ENCODE data around the gene TRIM44. TPM values are rescaled to one million over a fixed set of nuclear protein-coding genes. Genes with fewer than 3 reads are reported as not detected.
"Not testable (repeated sequence)": the region's sequence is repeated elsewhere in the genome, so short reads cannot be mapped to it uniquely, and the experiment has no call there.

The TRIM44 gene
- total RNA-seq, 1 donor from 2014 or later = 22.8 TPM

DNA sequence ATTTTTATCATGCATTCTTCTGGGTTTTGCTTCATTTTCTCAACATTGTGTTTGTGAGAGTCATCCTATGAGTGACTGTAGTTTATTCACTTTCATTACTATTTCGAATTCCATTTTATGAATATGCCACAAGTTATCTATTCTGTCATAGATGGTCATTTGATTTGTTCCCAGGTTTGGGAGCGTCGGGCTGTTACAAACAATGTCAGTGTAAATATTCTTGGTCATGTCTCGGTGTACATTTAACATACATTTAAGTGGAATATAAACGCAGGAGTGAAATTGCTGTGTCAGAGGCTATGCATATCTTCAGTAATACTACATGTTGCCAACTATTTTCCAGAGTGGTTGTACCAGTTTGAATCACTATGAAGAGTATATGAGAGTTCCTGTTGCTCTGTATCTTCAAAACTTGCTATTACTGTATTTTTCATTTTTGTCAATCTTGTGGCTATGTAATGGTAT, 2.4 kb downstream of the TRIM44 start:
- H3K27me3 Mint-ChIP-seq (ENCODE audit: low read depth) = peaks cover 5% of the 10 kb centered on the region
- DNase-seq (ENCODE audit: low spot score) = no peak
- intact Hi-C loops (cut with micrococcal nuclease) = no loop called here
- peaks cover 48% of the 10 kb centered on the region for H3K9me3 Mint-ChIP-seq
- H3K27ac Mint-ChIP-seq = no peak overlapping the region
- H3K36me3 Mint-ChIP-seq (ENCODE audit: low read depth) = peaks cover 47% of the 10 kb centered on the region
- H3K4me1 Mint-ChIP-seq (ENCODE audit: low read depth) = peaks cover 25% of the 10 kb centered on the region
- no peak overlapping the region for H3K4me3 Mint-ChIP-seq (ENCODE audit: low read depth)

DNA sequence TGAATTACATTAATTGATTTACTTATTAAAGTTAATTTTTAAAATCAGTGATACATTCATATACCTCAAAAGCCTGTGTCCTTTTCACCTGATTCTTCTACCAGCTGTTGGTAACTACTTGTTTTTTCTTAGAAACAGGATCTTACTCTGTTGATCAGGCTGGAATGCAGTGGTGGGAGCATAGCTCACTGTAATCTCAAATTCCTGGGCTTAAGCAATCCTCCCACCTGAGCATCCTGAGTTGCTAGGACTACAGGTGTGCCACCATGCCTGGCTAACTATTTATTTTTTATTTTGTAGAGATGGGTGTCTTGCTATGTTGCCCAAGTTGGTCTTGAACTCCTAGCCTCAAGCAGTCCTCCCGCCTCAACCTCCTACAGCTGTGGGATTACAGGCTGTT, 4.7 kb downstream of the TRIM44 start:
- intact Hi-C loops (cut with micrococcal nuclease) = no loop called here
- H3K27ac Mint-ChIP-seq = no peak overlapping the region
- H3K36me3 Mint-ChIP-seq (ENCODE audit: low read depth) = peaks cover 46% of the 10 kb centered on the region
- H3K4me3 Mint-ChIP-seq (ENCODE audit: low read depth) = no peak overlapping the region
- DNase-seq (ENCODE audit: low spot score) = no peak
- peaks cover under 1% of the 10 kb centered on the region for H3K27me3 Mint-ChIP-seq (ENCODE audit: low read depth)
- peaks cover 26% of the 10 kb centered on the region for H3K4me1 Mint-ChIP-seq (ENCODE audit: low read depth)
- H3K9me3 Mint-ChIP-seq = peaks cover 48% of the 10 kb centered on the region

DNA sequence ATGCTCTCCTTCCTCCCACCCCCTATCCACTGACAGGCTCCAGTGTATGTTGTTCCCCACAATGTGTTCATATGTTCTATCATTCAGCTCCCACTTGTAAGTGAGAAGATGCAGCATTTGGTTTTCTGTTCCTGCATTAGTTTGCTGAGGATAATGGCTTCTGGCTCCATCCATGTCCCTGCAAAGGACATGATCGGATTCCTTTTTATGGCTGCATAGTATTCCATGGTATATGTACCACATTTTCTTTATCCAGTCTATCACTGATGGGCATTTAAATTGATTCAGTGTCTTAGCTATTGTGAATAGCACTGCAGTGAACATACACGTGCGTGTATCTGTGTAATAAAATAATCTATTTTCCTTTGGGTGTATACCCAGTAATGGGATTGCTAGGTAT, 5.8 kb downstream of the TRIM44 start:
- H3K36me3 Mint-ChIP-seq (ENCODE audit: low read depth) = peaks cover 39% of the 10 kb centered on the region
- H3K4me3 Mint-ChIP-seq (ENCODE audit: low read depth); DNase-seq (ENCODE audit: low spot score); intact Hi-C loops (cut with micrococcal nuclease); H3K27me3 Mint-ChIP-seq (ENCODE audit: low read depth); H3K27ac Mint-ChIP-seq: not testable (repeated sequence)
- peaks cover 19% of the 10 kb centered on the region for H3K4me1 Mint-ChIP-seq (ENCODE audit: low read depth)
- H3K9me3 Mint-ChIP-seq = peaks cover 43% of the 10 kb centered on the region

DNA sequence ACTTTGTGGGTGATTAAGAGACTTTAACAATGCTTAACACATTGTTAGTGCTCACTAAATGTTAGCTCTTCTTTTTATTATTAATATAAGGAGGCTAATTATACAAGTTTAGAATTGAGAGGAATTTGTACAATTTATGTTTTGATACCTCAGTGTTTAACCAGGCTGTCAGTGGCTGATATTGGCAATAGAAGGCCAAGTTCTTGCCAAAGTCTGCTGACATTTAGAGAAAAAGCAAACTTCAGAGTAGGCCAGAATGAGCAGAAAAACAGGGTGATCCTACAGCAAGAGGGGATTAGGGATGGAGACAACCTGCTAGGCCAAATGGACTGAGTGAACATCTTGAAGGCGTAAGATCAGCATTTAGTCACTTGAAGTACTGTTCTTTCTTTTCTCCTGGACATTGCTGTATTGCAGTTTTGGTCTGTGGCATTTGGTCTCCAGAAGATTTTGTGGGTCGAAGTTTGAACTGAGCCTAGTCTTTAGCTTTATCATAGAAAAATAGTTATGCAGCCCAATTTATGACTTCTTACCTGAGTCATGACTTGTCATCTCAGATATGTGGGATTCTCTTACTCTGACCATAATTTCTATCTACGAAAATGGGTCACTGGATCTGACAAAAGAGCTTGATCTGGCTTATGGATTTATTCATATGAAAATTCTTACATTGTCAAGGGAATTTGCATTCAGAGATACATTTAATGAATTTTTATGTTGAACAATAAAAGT, 9.0 kb downstream of the TRIM44 start:
- Mint-ChIP-seq H3K4me1 (ENCODE audit: low read depth) (peaks cover 5% of the 10 kb centered on the region), H3K4me3 (ENCODE audit: low read depth) (no peak overlapping the region), H3K9me3 (peaks cover 15% of the 10 kb centered on the region), H3K27ac (no peak overlapping the region), H3K27me3 (ENCODE audit: low read depth) (no peaks in the 10 kb centered on the region), H3K36me3 (ENCODE audit: low read depth) (peaks cover 14% of the 10 kb centered on the region)
- intact Hi-C loops (cut with micrococcal nuclease) = no loop called here
- DNase-seq (ENCODE audit: low spot score) = no peak

DNA sequence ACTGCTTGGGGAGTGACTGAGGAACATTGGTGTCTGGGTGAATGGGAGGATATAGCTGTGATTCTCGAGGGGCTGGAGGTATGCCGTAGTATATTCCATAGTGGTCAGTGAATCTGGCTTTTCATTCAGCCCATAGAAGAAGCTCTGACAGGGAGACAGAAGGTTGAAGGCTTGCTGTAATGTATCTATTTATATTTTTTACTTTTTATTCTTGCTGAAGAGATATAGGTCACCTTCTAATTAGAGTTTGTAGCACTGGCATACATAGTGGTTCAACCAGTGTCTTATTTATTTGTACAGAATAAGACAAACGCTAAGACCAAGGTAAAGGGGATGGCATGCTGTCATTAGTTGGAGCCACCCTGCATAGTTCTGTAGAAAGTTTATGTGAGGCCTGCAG, 10.0 kb downstream of the TRIM44 start:
- intact Hi-C loops (cut with micrococcal nuclease) = no loop called here
- peaks cover 9% of the 10 kb centered on the region for H3K36me3 Mint-ChIP-seq (ENCODE audit: low read depth)
- no peak overlapping the region for H3K27ac Mint-ChIP-seq
- peaks cover 5% of the 10 kb centered on the region for H3K4me1 Mint-ChIP-seq (ENCODE audit: low read depth)
- no peak overlapping the region for H3K4me3 Mint-ChIP-seq (ENCODE audit: low read depth)
- no peaks in the 10 kb centered on the region for H3K27me3 Mint-ChIP-seq (ENCODE audit: low read depth)
- H3K9me3 Mint-ChIP-seq = peaks cover 8% of the 10 kb centered on the region
- DNase-seq (ENCODE audit: low spot score) = no peak

DNA sequence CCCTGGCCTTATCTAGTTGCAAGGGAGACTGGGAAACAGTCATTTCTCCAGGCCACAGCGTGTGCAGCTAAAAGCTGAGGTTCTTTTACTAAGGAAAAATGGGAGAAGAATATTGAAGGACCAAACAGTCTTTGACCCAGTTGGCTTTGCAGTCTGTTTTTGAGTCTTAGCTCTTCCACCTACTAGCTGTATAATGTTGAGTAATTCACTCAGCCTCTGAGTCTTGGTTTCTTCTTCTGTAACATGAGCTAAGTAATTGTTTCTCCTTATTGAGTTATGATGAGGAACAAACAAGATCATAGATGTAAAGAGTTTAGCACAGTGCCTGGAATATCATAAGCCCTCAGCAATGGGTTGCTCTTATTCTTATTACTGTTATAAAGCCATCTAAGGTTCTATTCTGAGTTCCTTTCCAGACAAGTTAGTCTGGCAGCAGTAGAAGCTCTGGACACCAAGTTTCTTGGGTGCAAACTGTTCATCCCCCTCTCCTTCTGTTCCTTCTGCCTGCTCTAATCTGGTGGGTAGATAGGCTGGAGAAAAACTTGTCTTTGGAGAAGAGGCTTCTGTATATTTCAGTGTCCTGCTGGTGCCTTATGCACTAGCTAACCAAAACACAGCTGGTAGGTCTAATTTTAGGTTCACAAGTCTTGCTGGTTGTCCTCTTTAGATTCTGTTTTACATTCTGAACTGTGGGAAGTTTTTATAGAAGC, 13.5 kb downstream of the TRIM44 start:
- Mint-ChIP-seq H3K4me3 (ENCODE audit: low read depth) (no peak overlapping the region), H3K9me3 (no peaks in the 10 kb centered on the region), H3K36me3 (ENCODE audit: low read depth) (no peaks in the 10 kb centered on the region), H3K4me1 (ENCODE audit: low read depth) (peaks cover 4% of the 10 kb centered on the region), H3K27ac (no peak overlapping the region), H3K27me3 (ENCODE audit: low read depth) (no peaks in the 10 kb centered on the region)
- intact Hi-C loops (cut with micrococcal nuclease) = no loop called here
- DNase-seq (ENCODE audit: low spot score) = no peak

DNA sequence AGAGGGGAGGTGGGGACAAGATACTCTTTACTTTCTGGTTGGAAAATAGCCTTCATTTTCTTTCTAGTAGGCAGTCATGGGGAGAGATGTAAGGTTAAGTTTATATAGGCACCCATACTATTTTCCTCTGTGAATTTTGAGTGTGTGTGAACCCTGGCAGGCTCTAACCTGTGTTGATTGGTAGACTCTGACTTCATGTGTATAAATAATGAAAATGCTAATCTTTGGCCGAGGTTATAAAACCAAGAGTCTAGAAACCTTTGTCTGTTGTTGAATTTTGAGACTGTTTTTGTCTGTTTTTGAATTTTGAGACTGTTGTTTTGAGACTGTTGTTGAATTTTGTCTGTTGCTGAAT, 14.0 kb downstream of the TRIM44 start:
- no peak overlapping the region for H3K27ac Mint-ChIP-seq
- no peak for DNase-seq (ENCODE audit: low spot score)
- intact Hi-C loops (cut with micrococcal nuclease) = no loop called here
- H3K27me3 Mint-ChIP-seq (ENCODE audit: low read depth) = no peaks in the 10 kb centered on the region
- H3K4me3 Mint-ChIP-seq (ENCODE audit: low read depth) = no peak overlapping the region
- H3K9me3 Mint-ChIP-seq = no peaks in the 10 kb centered on the region
- peaks cover 8% of the 10 kb centered on the region for H3K4me1 Mint-ChIP-seq (ENCODE audit: low read depth)
- H3K36me3 Mint-ChIP-seq (ENCODE audit: low read depth) = no peaks in the 10 kb centered on the region

DNA sequence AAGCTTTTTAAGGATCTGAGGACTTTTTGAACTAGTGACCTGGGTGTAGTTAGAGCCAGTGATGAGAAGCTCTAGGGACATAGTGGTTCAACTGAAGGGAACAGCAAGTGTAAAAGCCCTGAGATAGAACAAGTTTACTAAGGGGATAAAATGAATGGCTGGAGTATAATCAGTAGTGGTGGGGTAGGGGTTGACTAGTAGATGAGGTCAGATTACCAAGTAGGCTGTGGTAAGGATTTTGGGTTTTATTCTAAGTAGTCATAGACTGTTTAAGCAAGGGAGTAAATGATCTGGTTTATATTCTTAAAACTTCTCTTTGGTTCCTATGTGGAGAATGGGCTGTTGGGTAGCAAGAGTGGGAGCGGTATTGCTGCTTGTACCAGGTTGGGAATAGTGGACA, 15.3 kb downstream of the TRIM44 start:
- Mint-ChIP-seq H3K36me3 (ENCODE audit: low read depth) (no peaks in the 10 kb centered on the region), H3K4me1 (ENCODE audit: low read depth) (peaks cover 5% of the 10 kb centered on the region), H3K4me3 (ENCODE audit: low read depth) (no peak overlapping the region), H3K27me3 (ENCODE audit: low read depth) (no peaks in the 10 kb centered on the region), H3K9me3 (no peaks in the 10 kb centered on the region), H3K27ac (no peak overlapping the region)
- no peak for DNase-seq (ENCODE audit: low spot score)
- intact Hi-C loops (cut with micrococcal nuclease) = no loop called here

DNA sequence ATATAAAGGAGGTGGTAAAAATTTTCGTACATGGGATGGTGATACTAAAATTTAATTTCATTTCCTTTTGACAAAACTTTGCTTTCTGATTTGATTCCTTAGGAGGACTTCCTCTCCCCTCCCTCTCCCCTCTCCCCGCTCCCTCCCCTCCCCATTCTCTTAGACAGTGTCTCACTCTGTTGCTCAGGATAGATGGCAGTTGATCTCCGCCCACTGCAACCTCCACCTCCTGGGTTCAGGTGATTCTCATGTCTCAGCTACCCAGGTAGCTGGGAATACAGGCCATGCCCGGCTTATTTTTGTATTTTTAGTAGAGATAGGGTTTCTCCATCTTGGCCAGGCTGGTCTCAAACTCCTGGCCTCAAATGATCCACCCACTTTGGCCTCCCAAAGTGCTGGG, 15.9 kb downstream of the TRIM44 start:
- Mint-ChIP-seq H3K4me3 (ENCODE audit: low read depth) (no peak overlapping the region), H3K9me3 (no peaks in the 10 kb centered on the region), H3K4me1 (ENCODE audit: low read depth) (peaks cover 5% of the 10 kb centered on the region), H3K27me3 (ENCODE audit: low read depth) (no peaks in the 10 kb centered on the region), H3K36me3 (ENCODE audit: low read depth) (no peaks in the 10 kb centered on the region), H3K27ac (no peak overlapping the region)
- intact Hi-C loops (cut with micrococcal nuclease) = no loop called here
- DNase-seq (ENCODE audit: low spot score) = no peak

DNA sequence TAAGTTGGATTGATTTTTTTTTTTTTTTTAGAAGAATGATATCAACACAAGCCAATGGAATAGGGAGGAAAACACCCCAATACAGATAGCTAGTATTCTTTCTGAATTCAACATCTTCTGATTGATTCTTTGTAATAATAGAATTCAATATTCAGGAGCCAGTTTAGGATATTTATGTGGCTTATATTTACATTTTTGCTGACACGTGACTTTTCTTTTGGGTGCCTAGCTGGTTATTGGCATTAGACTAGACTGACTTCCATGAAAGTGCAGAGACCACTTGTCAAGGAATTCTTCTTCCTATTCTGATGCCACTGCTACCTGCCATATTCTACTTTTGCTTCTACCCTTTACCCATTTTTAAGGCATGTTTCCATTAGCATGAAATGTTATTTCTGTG, 16.4 kb downstream of the TRIM44 start:
- intact Hi-C loops (cut with micrococcal nuclease) = no loop called here
- no peak overlapping the region for H3K4me3 Mint-ChIP-seq (ENCODE audit: low read depth)
- no peaks in the 10 kb centered on the region for H3K36me3 Mint-ChIP-seq (ENCODE audit: low read depth)
- peaks cover 5% of the 10 kb centered on the region for H3K4me1 Mint-ChIP-seq (ENCODE audit: low read depth)
- no peak for DNase-seq (ENCODE audit: low spot score)
- no peaks in the 10 kb centered on the region for H3K27me3 Mint-ChIP-seq (ENCODE audit: low read depth)
- no peak overlapping the region for H3K27ac Mint-ChIP-seq
- no peaks in the 10 kb centered on the region for H3K9me3 Mint-ChIP-seq

DNA sequence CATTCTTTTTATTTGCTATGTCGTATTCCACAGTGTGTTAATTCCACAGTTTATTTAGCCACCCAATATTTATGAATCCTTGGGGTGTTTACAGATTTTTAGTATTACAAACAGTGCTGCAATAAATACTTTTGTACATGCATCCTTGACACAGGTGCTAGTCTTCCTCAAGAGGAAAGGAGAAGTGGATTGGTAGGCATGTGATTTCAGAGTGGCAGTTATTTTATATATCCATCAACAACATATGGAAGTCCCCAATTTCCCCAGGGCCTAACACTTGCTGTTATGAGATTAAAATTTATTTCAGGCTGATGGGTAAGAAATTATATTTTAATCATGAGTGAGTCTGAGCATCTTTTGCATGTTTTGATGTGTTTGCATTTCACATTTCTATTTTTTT, 17.9 kb downstream of the TRIM44 start:
- no peak overlapping the region for H3K4me3 Mint-ChIP-seq (ENCODE audit: low read depth)
- H3K27ac Mint-ChIP-seq = no peak overlapping the region
- intact Hi-C loops (cut with micrococcal nuclease) = no loop called here
- peaks cover 5% of the 10 kb centered on the region for H3K4me1 Mint-ChIP-seq (ENCODE audit: low read depth)
- no peaks in the 10 kb centered on the region for H3K9me3 Mint-ChIP-seq
- no peak for DNase-seq (ENCODE audit: low spot score)
- no peaks in the 10 kb centered on the region for H3K27me3 Mint-ChIP-seq (ENCODE audit: low read depth)
- no peaks in the 10 kb centered on the region for H3K36me3 Mint-ChIP-seq (ENCODE audit: low read depth)

DNA sequence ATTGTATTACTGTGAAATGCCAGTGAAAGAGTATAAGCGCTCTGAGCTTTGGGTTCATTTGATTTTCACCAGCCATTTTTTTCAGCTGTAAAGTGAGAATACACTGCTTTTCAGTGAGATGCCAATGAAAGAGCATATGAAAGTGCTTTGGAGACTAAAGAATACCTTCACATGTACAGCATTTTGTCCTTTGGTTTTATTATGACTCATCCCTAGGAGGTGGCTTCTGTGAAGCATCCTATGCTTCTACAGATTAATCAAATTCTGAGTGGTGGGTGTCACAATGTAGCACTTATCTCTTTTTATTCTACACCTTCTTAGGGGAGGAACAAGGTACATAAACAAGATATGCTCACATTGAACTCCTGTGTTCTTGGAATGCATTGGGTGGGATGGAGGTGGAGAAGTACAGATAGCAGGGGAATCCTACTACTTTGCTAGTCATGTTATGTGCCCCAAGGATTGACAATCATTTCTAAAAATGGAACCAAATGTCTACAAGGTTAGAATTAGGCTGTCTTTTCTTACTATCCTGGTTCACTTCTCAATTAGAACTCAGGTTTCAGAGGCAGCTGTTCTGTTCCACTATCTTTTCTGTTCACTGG, 18.7 kb downstream of the TRIM44 start:
- H3K27me3 Mint-ChIP-seq (ENCODE audit: low read depth) = no peaks in the 10 kb centered on the region
- H3K9me3 Mint-ChIP-seq = no peaks in the 10 kb centered on the region
- H3K36me3 Mint-ChIP-seq (ENCODE audit: low read depth) = peaks cover 5% of the 10 kb centered on the region
- intact Hi-C loops (cut with micrococcal nuclease) = no loop called here
- no peak overlapping the region for H3K27ac Mint-ChIP-seq
- no peak for DNase-seq (ENCODE audit: low spot score)
- peaks cover 5% of the 10 kb centered on the region for H3K4me1 Mint-ChIP-seq (ENCODE audit: low read depth)
- H3K4me3 Mint-ChIP-seq (ENCODE audit: low read depth) = no peak overlapping the region

Data from activated T-helper 2 cell treated with anti-CD3 and anti-CD28 coated beads, Interferon-gamma antibody, Interleukin-2, Interleukin-4, amounts not matched to agents 10 μg/mL and 5 μg/mL and 100 μg/mL, durations not matched to agents 14 hours and 24 hours and 36 hours (primary cell).